ENCODE data around the gene LAMTOR1.

The LAMTOR1 gene

DNA sequence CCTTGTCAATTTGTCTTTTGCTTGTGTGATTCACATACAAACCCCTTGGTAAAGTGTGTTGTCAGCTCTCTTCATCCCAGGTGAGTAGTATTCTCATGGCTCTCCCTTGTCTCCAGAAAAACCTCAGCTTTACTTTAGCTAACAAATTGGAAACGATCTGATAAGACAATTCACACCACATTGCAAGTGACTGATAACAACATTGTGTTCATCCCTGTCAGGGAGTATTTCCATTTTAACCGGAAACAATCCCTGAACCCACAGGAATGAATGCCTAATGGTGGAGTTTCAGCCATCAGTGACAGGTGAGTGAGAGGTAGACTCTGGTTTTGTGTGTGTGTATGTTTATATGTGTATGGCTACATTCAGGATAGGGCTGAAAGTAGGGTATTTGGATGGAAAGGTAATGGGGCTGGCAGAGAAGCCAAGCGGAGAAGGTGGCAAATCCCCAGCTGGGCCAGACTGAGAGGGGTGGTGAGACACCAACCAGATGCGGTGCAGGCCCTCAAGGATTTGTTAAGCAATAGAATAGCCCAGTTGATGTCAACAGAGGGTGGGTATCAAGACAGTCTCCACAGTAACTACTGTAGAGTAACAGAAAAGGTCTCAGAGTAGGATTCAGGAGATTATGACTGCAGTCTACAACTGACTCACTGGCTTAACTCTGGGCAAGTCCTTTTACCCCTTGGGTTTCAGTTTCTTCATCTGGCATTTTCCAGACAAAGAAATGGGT is 14.9 kb downstream of the LAMTOR1 start:
- no peak overlapping the region for H2BK12ac ChIP-seq (ENCODE audit: low read length)
- DNase-seq = no peak
- no peak overlapping the region for H3K18ac ChIP-seq (ENCODE audit: low read length)
- no peak overlapping the region for H3K4me3 ChIP-seq (ENCODE audit: low read depth, low read length)
- H3K9ac ChIP-seq (ENCODE audit: low read length) = no peak overlapping the region
- H3K14ac ChIP-seq (ENCODE audit: low read length) = no peak overlapping the region
- H3K27ac ChIP-seq (ENCODE audit: low read depth, low read length) = no peak overlapping the region
- H2AK5ac ChIP-seq (ENCODE audit: low read length) = no peak overlapping the region
- H3K79me2 ChIP-seq (ENCODE audit: control insufficient read depth, insufficient read depth, low read length, poor library complexity) = no peaks in the 10 kb centered on the region
- no peak overlapping the region for H4K12ac ChIP-seq (ENCODE audit: low read depth, low read length)
- no CpG with 5 or more reads among the region's 4 CpGs for WGBS (ENCODE audit: extremely low coverage, insufficient coverage, insufficient read length)
- no peak overlapping the region for H3K23ac ChIP-seq (ENCODE audit: low read length)
- no peak overlapping the region for H2BK120ac ChIP-seq (ENCODE audit: insufficient read depth, low read length, poor library complexity)
- no peaks in the 10 kb centered on the region for H3K4me1 ChIP-seq (ENCODE audit: control insufficient read depth in 1 of 2, insufficient read depth in 2 of 2, low read length in 2 of 2)
- H3K27me3 ChIP-seq (ENCODE audit: insufficient read depth, low read length) = no peaks in the 10 kb centered on the region
- no peak overlapping the region for H3K4ac ChIP-seq (ENCODE audit: low read depth, low read length)
- no peak overlapping the region for H2BK5ac ChIP-seq (ENCODE audit: low read depth, low read length, poor library complexity)
- H3K79me1 ChIP-seq (ENCODE audit: low read length) = no peaks in the 10 kb centered on the region
- H3K9me3 ChIP-seq (ENCODE audit: insufficient read depth, low read depth, low read length) = no peaks in the 10 kb centered on the region
- H3K36me3 ChIP-seq (ENCODE audit: control insufficient read depth in 1 of 2, insufficient read depth in 2 of 2, low read length in 2 of 2) = peaks cover 2 to 7% of the 10 kb centered on the region in 2 experiments
- H4K8ac ChIP-seq (ENCODE audit: low read depth, low read length) = no peak overlapping the region
- no peak overlapping the region for H2AFZ ChIP-seq (ENCODE audit: insufficient read depth, low read length, poor library complexity)
- H4K91ac ChIP-seq (ENCODE audit: low read depth, low read length) = no peak overlapping the region
- no peak overlapping the region for H3K4me2 ChIP-seq (ENCODE audit: low read length)

GRCh38 chr11:72085621-72086351 is 17.3 kb downstream of the LAMTOR1 start:
- H3K79me1 ChIP-seq (ENCODE audit: low read length) = peaks cover 7% of the 10 kb centered on the region
- no peak overlapping the region for H3K18ac ChIP-seq (ENCODE audit: low read length)
- no peak overlapping the region for H2BK12ac ChIP-seq (ENCODE audit: low read length)
- H3K9ac ChIP-seq (ENCODE audit: low read length) = no peak overlapping the region
- no peak overlapping the region for H4K8ac ChIP-seq (ENCODE audit: low read depth, low read length)
- no peak overlapping the region for H3K14ac ChIP-seq (ENCODE audit: low read length)
- H3K36me3 ChIP-seq (ENCODE audit: control insufficient read depth in 1 of 2, insufficient read depth in 2 of 2, low read length in 2 of 2) = peaks cover 0 to 5% of the 10 kb centered on the region in 2 experiments
- WGBS (ENCODE audit: extremely low coverage, insufficient coverage, insufficient read length) = no CpG with 5 or more reads among the region's 3 CpGs
- no peaks in the 10 kb centered on the region for H3K27me3 ChIP-seq (ENCODE audit: insufficient read depth, low read length)
- no peak overlapping the region for H2AK5ac ChIP-seq (ENCODE audit: low read length)
- no peak overlapping the region for H3K4me2 ChIP-seq (ENCODE audit: low read length)
- no peak overlapping the region for H3K23ac ChIP-seq (ENCODE audit: low read length)
- H2BK120ac ChIP-seq (ENCODE audit: insufficient read depth, low read length, poor library complexity) = no peak overlapping the region
- no peak for DNase-seq
- no peak overlapping the region for H2AFZ ChIP-seq (ENCODE audit: insufficient read depth, low read length, poor library complexity)
- peaks cover 5 to 10% of the 10 kb centered on the region in 2 experiments for H3K4me1 ChIP-seq (ENCODE audit: control insufficient read depth in 1 of 2, insufficient read depth in 2 of 2, low read length in 2 of 2)
- no peak overlapping the region for H3K4ac ChIP-seq (ENCODE audit: low read depth, low read length)
- no peak overlapping the region for H3K4me3 ChIP-seq (ENCODE audit: low read depth, low read length)
- no peak overlapping the region for H3K27ac ChIP-seq (ENCODE audit: low read depth, low read length)
- H4K12ac ChIP-seq (ENCODE audit: low read depth, low read length) = no peak overlapping the region
- no peak overlapping the region for H2BK5ac ChIP-seq (ENCODE audit: low read depth, low read length, poor library complexity)
- H3K9me3 ChIP-seq (ENCODE audit: insufficient read depth, low read depth, low read length) = no peaks in the 10 kb centered on the region
- no peak overlapping the region for H4K91ac ChIP-seq (ENCODE audit: low read depth, low read length)
- H3K79me2 ChIP-seq (ENCODE audit: control insufficient read depth, insufficient read depth, low read length, poor library complexity) = peaks cover 2% of the 10 kb centered on the region

- Histone ChIP-seq H2BK12ac (ENCODE audit: low read length) (no peak overlapping the region), H3K4ac (ENCODE audit: low read depth, low read length) (no peak overlapping the region), H3K23ac (ENCODE audit: low read length) (no peak overlapping the region), H3K79me1 (ENCODE audit: low read length) (peaks cover 8% of the 10 kb centered on the region), H3K36me3 (ENCODE audit: control insufficient read depth in 1 of 2, insufficient read depth in 2 of 2, low read length in 2 of 2) (peaks cover 0 to 4% of the 10 kb centered on the region in 2 experiments), H2BK5ac (ENCODE audit: low read depth, low read length, poor library complexity) (no peak overlapping the region), H4K12ac (ENCODE audit: low read depth, low read length) (no peak overlapping the region), H2AK5ac (ENCODE audit: low read length) (no peak overlapping the region), H3K4me3 (ENCODE audit: low read depth, low read length) (no peak overlapping the region), H3K4me2 (ENCODE audit: low read length) (no peak overlapping the region), H2BK120ac (ENCODE audit: insufficient read depth, low read length, poor library complexity) (no peak overlapping the region), H3K4me1 (ENCODE audit: control insufficient read depth in 1 of 2, insufficient read depth in 2 of 2, low read length in 2 of 2) (peaks cover 5 to 10% of the 10 kb centered on the region in 2 experiments), H3K9ac (ENCODE audit: low read length) (no peak overlapping the region), H3K27me3 (ENCODE audit: insufficient read depth, low read length) (no peaks in the 10 kb centered on the region), H4K91ac (ENCODE audit: low read depth, low read length) (no peak overlapping the region), H3K18ac (ENCODE audit: low read length) (no peak overlapping the region), H3K9me3 (ENCODE audit: insufficient read depth, low read depth, low read length) (no peaks in the 10 kb centered on the region), H3K79me2 (ENCODE audit: control insufficient read depth, insufficient read depth, low read length, poor library complexity) (peaks cover 4% of the 10 kb centered on the region), H3K14ac (ENCODE audit: low read length) (no peak overlapping the region), H2AFZ (ENCODE audit: insufficient read depth, low read length, poor library complexity) (no peak overlapping the region), H3K27ac (ENCODE audit: low read depth, low read length) (no peak overlapping the region), H4K8ac (ENCODE audit: low read depth, low read length) (no peak overlapping the region)
- no peak for DNase-seq
- no CpG with 5 or more reads among the region's 1 CpG for WGBS (ENCODE audit: extremely low coverage, insufficient coverage, insufficient read length)
Measured at GRCh38 chr11:72084965-72085364, 18.1 kb downstream of the LAMTOR1 start.

DNA sequence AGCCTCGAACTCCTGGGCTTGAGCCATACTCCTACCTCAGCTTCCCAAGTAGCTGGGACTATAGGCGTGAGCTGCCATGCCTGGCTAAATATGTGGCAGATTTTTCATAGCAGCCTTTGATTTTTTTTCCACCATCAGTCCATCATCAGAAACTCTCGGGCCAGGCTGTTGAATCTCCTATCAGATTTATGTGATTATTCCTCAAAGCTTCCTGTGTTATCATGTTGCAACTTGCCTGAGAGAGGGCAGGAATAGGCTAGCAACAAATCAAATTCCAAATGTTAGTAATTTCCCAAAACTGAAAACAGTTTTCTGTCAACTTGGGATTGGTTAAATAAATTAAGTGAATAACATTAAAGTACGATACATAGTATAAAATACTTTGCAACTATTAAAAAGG is 19.0 kb downstream of the LAMTOR1 start:
- Histone ChIP-seq H2BK5ac (ENCODE audit: low read depth, low read length, poor library complexity) (no peak overlapping the region), H3K4me2 (ENCODE audit: low read length) (no peak overlapping the region), H3K79me2 (ENCODE audit: control insufficient read depth, insufficient read depth, low read length, poor library complexity) (peaks cover 10% of the 10 kb centered on the region), H2BK12ac (ENCODE audit: low read length) (no peak overlapping the region), H3K4me3 (ENCODE audit: low read depth, low read length) (no peak overlapping the region), H3K9ac (ENCODE audit: low read length) (no peak overlapping the region), H4K8ac (ENCODE audit: low read depth, low read length) (no peak overlapping the region), H3K18ac (ENCODE audit: low read length) (no peak overlapping the region), H3K4me1 (ENCODE audit: control insufficient read depth in 1 of 2, insufficient read depth in 2 of 2, low read length in 2 of 2) (peaks cover 9 to 10% of the 10 kb centered on the region in 2 experiments), H3K4ac (ENCODE audit: low read depth, low read length) (no peak overlapping the region), H3K27ac (ENCODE audit: low read depth, low read length) (no peak overlapping the region), H3K36me3 (ENCODE audit: control insufficient read depth in 1 of 2, insufficient read depth in 2 of 2, low read length in 2 of 2) (peaks cover 0 to 3% of the 10 kb centered on the region in 2 experiments), H3K14ac (ENCODE audit: low read length) (no peak overlapping the region), H3K79me1 (ENCODE audit: low read length) (peaks cover 11% of the 10 kb centered on the region), H3K27me3 (ENCODE audit: insufficient read depth, low read length) (no peaks in the 10 kb centered on the region), H4K12ac (ENCODE audit: low read depth, low read length) (no peak overlapping the region), H2AFZ (ENCODE audit: insufficient read depth, low read length, poor library complexity) (no peak overlapping the region), H2BK120ac (ENCODE audit: insufficient read depth, low read length, poor library complexity) (no peak overlapping the region), H3K23ac (ENCODE audit: low read length) (no peak overlapping the region), H2AK5ac (ENCODE audit: low read length) (no peak overlapping the region), H3K9me3 (ENCODE audit: insufficient read depth, low read depth, low read length) (no peaks in the 10 kb centered on the region), H4K91ac (ENCODE audit: low read depth, low read length) (no peak overlapping the region)
- no peak for DNase-seq
- WGBS (ENCODE audit: extremely low coverage, insufficient coverage, insufficient read length) = no CpG with 5 or more reads among the region's 4 CpGs

All from trophoblast cell (in vitro differentiated cells and primary cell).